Measurements from ENCODE around the gene RASL10B. TPM values are rescaled to one million over a fixed set of nuclear protein-coding genes. Genes with fewer than 3 reads are reported as not detected.

Gene RASL10B
- total RNA-seq, 4 donors from 2014 or later = 0.94 to 14.5 (median 3.5) TPM

DNA sequence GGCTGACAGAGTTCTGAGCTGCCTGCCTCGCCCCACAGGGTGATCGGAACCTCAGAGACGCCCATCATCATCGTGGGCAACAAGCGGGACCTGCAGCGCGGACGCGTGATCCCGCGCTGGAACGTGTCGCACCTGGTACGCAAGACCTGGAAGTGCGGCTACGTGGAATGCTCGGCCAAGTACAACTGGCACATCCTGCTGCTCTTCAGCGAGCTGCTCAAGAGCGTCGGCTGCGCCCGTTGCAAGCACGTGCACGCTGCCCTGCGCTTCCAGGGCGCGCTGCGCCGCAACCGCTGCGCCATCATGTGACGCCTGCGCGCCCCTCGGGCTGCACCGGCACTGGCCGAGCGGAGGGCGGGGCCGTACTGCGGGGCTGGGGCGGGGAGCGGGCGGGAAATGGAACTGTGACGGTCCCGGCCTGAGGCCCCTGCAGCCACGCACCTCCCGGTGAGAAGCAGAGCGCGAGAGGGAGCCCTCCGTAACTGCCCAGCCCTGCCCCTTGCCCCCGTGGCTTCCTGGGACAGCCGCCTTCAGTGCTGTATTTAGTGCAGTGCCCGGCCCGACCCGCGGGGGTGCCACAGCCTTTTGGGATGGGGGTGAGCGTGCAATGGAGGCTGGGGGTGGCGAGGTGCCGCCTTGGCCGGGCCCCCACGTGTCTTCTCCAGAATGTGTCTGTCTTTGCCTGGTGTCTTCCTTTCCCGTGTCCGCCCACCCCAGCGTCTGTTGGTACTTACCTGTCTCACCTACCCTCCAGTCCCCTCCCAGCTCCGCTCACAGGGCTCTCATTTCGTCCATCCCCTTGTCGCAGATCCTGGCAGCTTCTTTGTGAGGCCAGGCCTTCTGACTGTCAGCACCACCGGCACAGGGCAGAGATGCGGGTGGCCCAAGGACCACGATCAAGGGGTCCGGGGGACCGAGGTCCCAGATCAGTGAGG, 9.8 kb downstream of the RASL10B start:
- H3K36me3 ChIP-seq = no peaks in the 10 kb centered on the region
- H3K27ac ChIP-seq = no peak overlapping the region
- peaks cover 6% of the 10 kb centered on the region for H3K27me3 ChIP-seq
- intact Hi-C loops (cut with DNase I) = no loop called here
- peak; percentile 52 to 68 for DNase-seq
- H3K4me1 ChIP-seq = peaks cover under 1 to 9% of the 10 kb centered on the region in 2 donors
- H3K9me3 ChIP-seq = no peaks in the 10 kb centered on the region
- no peak overlapping the region for H3K4me3 ChIP-seq (replicated peaks in 1 of 3)
- WGBS, 2 donors = 6 to 16% methylated on average over 42 to 48 of the region's 73 CpGs
- TF ChIP-seq, protein P1, sequence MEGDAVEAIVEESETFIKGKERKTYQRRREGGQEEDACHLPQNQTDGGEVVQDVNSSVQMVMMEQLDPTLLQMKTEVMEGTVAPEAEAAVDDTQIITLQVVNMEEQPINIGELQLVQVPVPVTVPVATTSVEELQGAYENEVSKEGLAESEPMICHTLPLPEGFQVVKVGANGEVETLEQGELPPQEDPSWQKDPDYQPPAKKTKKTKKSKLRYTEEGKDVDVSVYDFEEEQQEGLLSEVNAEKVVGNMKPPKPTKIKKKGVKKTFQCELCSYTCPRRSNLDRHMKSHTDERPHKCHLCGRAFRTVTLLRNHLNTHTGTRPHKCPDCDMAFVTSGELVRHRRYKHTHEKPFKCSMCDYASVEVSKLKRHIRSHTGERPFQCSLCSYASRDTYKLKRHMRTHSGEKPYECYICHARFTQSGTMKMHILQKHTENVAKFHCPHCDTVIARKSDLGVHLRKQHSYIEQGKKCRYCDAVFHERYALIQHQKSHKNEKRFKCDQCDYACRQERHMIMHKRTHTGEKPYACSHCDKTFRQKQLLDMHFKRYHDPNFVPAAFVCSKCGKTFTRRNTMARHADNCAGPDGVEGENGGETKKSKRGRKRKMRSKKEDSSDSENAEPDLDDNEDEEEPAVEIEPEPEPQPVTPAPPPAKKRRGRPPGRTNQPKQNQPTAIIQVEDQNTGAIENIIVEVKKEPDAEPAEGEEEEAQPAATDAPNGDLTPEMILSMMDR (IDR thresholded peaks at IDR 0.05) = no peak
- no peak for TF ChIP-seq POLR2A (IDR thresholded peaks at IDR 0.05)

DNA sequence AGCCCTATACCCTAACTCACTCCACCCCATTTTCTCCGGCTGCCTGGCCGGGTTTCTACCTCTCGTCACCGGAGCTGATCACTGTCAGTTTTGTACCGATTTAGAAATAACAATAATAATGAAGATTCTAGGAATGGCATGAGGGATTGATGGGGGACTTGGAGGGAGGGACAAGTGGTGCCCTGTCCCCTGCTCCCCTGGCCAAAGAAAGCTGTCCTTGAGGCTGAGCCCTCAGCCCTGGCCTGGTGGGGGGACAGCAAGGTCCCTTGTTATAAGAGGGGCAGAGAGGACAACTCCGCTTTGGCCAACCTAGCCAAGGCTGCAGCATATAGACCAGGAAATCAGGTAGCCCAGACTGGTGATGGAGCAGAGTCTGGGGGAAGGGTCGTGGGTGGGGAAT, 11.1 kb downstream of the RASL10B start:
- DNase-seq = no peak
- WGBS, 2 donors = 72 to 86% methylated on average over 7 of the region's 7 CpGs
- TF ChIP-seq, protein P1 (IDR thresholded peaks at IDR 0.05) = no peak
- no peak for TF ChIP-seq POLR2A (IDR thresholded peaks at IDR 0.05)
- Histone ChIP-seq H3K27me3 (peaks cover 6% of the 10 kb centered on the region), H3K9me3 (no peaks in the 10 kb centered on the region), H3K36me3 (no peaks in the 10 kb centered on the region), H3K4me3 (replicated peaks in 1 of 3) (no peak overlapping the region), H3K27ac (no peak overlapping the region), H3K4me1 (peaks cover 0 to 9% of the 10 kb centered on the region in 2 donors)
- intact Hi-C loops (cut with DNase I) = no loop called here

DNA sequence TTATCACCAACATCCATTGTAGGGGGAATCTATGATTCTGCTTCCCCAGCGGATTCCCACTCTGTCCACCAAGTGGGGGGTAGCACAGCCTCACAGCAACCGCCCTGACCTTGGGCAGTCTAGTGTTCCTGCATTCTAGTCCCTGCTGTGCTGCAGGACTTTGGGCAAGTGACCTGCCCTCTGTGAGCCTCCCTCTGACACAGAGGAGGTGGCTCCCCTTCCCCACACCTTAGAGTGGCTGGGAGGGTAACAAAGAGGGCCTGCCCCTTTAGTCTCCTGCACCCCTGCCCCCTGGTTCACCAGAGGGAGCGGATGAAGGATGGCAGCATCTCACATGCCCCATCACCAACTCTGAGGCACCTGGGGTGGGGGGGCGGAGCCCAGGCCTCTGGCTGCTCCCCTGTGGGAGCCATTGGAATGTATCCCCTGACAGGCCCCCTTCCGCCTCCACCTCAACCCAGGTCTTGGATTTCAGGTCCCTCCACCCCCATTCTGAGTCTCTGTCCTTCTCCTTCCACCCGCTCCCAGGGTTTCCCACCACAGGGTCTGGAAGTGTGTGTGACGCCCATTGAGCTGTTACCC, 11.5 kb downstream of the RASL10B start:
- Histone ChIP-seq H3K4me3 (replicated peaks in 1 of 3) (no peak overlapping the region), H3K9me3 (no peaks in the 10 kb centered on the region), H3K4me1 (peaks cover 0 to 9% of the 10 kb centered on the region in 2 donors), H3K27me3 (peaks cover 6% of the 10 kb centered on the region), H3K36me3 (no peaks in the 10 kb centered on the region), H3K27ac (no peak overlapping the region)
- TF ChIP-seq, protein P1 (IDR thresholded peaks at IDR 0.05) = no peak
- TF ChIP-seq POLR2A (IDR thresholded peaks at IDR 0.05) = no peak
- intact Hi-C loops (cut with DNase I) = no loop called here
- no peak for DNase-seq
- WGBS, 2 donors = 68% methylated on average over 7 of the region's 7 CpGs

DNA sequence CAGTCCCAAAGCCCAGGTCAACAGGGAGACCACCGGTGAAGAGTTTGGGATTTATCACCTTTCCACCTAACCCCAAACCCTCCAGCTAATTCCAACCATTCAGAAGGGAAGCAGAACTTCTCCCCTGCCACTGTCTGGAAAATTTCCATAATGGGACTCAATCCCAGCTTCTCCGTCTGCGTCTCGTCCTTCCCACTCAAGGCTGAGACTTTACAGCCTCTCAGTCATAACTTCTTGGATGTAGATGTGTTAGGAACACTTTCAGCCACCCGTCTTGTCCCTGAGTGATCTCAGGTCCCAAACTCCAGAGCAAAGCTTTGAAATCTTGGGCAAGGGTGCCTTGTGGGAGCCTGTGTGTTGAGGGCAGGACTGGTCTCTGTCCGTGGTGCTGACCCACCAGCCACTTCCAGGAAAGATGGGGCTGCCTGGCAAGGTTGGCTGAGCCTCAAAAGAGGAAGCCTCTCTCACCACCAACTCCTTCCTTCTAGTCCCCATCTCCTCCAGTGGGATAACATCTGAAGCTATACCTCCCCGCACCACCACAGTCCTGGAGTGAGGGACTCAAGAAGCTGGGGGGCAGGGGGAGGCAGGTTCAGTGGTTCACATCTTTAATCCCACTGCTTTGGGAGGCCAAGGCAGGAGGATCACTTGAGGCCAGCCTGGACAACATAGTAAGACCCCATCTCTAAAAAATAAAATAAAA, 12.3 kb downstream of the RASL10B start:
- intact Hi-C loops (cut with DNase I) = no loop called here
- DNase-seq = peak; percentile 16 to 43
- Histone ChIP-seq H3K36me3 (no peaks in the 10 kb centered on the region), H3K27me3 (peaks cover 6% of the 10 kb centered on the region), H3K9me3 (no peaks in the 10 kb centered on the region), H3K4me1 (peaks cover 0 to 9% of the 10 kb centered on the region in 2 donors), H3K4me3 (replicated peaks in 1 of 3) (no peak overlapping the region), H3K27ac (no peak overlapping the region)
- WGBS, 2 donors = 39 to 55% methylated on average over 7 of the region's 7 CpGs
- TF ChIP-seq, protein P1 (IDR thresholded peaks at IDR 0.05) = no peak
- TF ChIP-seq POLR2A (IDR thresholded peaks at IDR 0.05) = no peak

Data from thyroid gland (tissue), 4 donors.